SK-N-MC (cell line): ENCODE data around the gene DTYMK.

Source experiments
- DNase-seq: peaks from one replicate; pipeline ENCODE4 v3.0.0-alpha.2; 2011; ENCODE audit warnings: low read depth, low spot score
- H3K27ac ChIP-seq: fragments of 200-600 bp; sonication (generic); 2 replicates; pipeline ENCODE4 v1.5.1; 2016; ENCODE audit warnings: mixed run types
- H3K36me3 ChIP-seq: fragments of 200-600 bp; sonication (generic); 2 replicates; pipeline ENCODE4 v1.6.1; 2017; ENCODE audit warnings: antibody characterized with exemption, low read length, mixed read lengths; ENCODE audit not compliant: insufficient read depth
- H3K4me3 ChIP-seq: fragments of 200-600 bp; sonication (generic); 2 replicates; pipeline ENCODE4 v1.5.1; 2016
- H3K9ac ChIP-seq: fragments of 200-600 bp; sonication (generic); 2 replicates; pipeline ENCODE4 v1.8.0; 2017; ENCODE audit warnings: mixed run types, mixed read lengths; ENCODE audit not compliant: insufficient read length
- H3K9me3 ChIP-seq: fragments of 200-600 bp; sonication (generic); 2 replicates; pipeline ENCODE4 v1.6.1; 2017; ENCODE audit warnings: low read depth, mild to moderate bottlenecking, antibody characterized with exemption, low read length, moderate library complexity, mixed read lengths
- EZH2 ChIP-seq: fragments of 200-600 bp; sonication (generic); IDR thresholded peaks from one replicate; pipeline ENCODE4 v1.6.1; 2017; ENCODE audit warnings: antibody characterized with exemption
- FOXP2 ChIP-seq: optimal IDR thresholded peaks from 2 replicates; pipeline ENCODE3; 2011; ENCODE audit warnings: mild to moderate bottlenecking, moderate library complexity; ENCODE audit not compliant: insufficient read depth; ENCODE audit errors: extremely low read length, control extremely low read depth
- POLR2AphosphoS5 ChIP-seq: IDR thresholded peaks from 2 replicates; pipeline ENCODE4 v1.6.1; 2012; ENCODE audit warnings: mild to moderate bottlenecking, low read depth, low read length, borderline replicate concordance

Gene DTYMK

DNA sequence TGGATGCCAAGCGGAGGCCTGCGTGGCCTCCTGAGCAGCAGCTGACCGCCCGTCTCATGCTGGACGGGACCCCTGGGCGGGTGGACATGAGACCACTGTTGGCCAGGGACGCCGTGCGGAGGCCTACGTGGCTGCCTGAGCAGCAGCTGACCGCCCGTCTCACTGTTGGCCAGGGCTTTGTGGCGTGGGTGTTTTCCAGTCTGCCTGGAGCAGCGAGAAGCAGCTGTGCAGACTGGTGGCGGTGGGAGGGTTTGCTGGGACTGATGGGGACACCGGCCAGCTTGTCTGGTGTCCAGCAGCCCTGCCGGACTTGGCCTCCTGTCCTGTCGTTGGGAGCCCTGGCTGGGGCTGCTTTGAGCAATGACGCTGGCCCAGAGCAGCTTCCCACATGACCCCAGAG lies 42.0 kb upstream of the DTYMK start:
- Histone ChIP-seq H3K9ac (no peak overlapping the region), H3K27ac (no peak overlapping the region), H3K4me3 (no peak overlapping the region), H3K36me3 (peaks cover 6% of the 10 kb centered on the region; the same call in 1 of the 2 replicates), H3K9me3 (no peaks in the 10 kb centered on the region)
- DNase-seq = no peak
- TF ChIP-seq FOXP2 = no peak
- no peak for TF ChIP-seq EZH2
- no peak for TF ChIP-seq POLR2AphosphoS5

DNA sequence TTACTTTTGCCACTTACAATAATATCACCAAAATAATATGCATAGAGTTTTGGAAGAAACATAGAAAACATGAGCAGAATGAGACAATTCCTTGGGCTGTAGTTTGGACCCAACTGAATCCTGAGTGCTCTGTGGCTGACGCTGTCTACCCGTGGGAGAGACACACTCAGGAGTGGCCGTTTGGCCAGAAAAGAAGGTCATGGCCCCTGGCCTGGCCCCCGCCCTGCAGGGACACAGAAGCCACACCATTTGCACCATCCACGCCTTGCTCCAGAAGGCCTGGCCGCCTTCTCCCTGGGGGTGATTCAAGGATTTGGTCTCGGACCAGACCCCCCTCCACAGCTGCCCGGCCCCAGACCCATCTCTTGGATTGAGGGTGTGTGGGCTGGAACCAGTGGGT lies 41.4 kb upstream of the DTYMK start:
- no peak for TF ChIP-seq POLR2AphosphoS5
- no peak for TF ChIP-seq EZH2
- no peak for TF ChIP-seq FOXP2
- H3K9ac ChIP-seq = no peak overlapping the region

DNA sequence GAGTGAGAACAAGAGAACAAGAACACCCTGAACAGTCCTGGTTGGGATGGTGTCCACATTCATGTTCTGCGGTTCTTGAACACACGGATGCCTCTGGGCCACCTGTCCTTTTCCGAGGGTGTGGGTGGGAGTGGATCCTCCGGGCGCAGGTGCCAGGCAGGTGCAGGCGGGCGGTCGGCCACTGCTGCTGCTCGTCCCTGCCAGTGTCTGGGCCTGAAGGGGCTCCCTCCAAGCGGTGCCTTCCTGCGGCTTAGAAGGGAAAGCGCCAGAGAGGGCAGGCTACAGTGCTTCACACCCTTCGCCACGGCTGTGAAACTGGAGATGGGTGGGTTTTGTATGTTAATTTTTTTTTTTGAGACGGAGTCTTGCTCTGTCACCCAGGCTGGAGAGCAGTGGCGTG lies 39.8 kb upstream of the DTYMK start:
- H3K36me3 ChIP-seq = peaks cover 27% of the 10 kb centered on the region
- no peak for TF ChIP-seq POLR2AphosphoS5
- no peak for TF ChIP-seq FOXP2
- no peak for TF ChIP-seq EZH2
- no peak overlapping the region for H3K4me3 ChIP-seq
- H3K9me3 ChIP-seq = peaks cover 1% of the 10 kb centered on the region; the same call in 1 of the 2 replicates
- DNase-seq = no peak
- H3K27ac ChIP-seq = peak overlapping the region; percentile 46; the same call in 1 of the 2 replicates
- no peak overlapping the region for H3K9ac ChIP-seq

More for the DNA sequence above, 41.4 kb upstream of the DTYMK start:
- no peak overlapping the region for H3K27ac ChIP-seq
- no peak for DNase-seq
- peaks cover 12% of the 10 kb centered on the region for H3K36me3 ChIP-seq
- no peaks in the 10 kb centered on the region for H3K9me3 ChIP-seq
- no peak overlapping the region for H3K4me3 ChIP-seq

DNA sequence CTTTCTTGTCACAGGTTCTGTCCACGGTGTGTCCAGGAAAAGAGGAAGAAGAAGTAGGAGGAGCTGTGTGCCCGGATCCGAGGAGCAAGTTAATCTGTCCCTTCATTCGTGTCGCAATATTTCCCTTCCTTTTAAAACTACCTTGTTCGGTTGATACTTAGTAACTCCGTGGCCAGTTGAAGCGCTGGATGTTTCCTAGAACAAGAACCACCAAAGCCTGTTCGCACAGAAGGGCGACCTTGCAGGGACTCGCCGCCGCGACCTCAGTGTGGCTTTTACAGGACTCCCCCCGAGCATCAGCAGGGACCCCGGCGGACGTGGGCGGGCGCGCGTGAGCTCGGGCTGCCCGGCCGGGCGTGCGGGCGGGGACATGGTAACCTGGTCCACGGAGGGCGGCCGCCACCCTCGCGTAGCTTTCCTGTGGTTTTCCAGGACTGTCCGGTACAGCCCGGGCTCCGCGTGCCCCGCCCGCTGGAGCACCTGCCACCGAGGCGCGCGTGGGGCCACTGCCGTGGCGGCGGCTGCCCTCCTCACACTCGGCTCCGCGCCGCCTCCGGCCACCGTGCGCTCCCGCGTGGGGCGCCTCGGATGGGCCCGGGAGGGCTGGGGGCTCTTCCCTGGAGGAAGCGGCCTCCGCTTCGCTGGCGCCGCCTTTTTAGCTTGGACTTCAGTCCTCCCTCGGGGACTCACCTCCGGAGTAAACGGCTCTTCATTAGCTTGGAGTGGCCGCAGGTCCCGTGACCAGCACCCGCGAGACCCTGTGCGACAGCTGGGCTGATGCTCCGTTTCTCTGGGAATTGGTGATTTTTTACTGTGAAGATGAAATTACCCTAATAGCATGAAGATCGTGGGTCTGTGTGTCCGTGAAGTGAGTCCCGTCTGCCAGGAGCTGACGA lies 38.6 kb upstream of the DTYMK start:
- peaks cover 7% of the 10 kb centered on the region; the same call in 1 of the 2 replicates for H3K9me3 ChIP-seq
- TF ChIP-seq POLR2AphosphoS5 (no peak), FOXP2 (no peak), EZH2 (no peak)
- no peak overlapping the region for H3K27ac ChIP-seq
- H3K36me3 ChIP-seq = peaks cover 40% of the 10 kb centered on the region
- H3K9ac ChIP-seq = no peak overlapping the region
- DNase-seq = no peak
- no peak overlapping the region for H3K4me3 ChIP-seq

DNA sequence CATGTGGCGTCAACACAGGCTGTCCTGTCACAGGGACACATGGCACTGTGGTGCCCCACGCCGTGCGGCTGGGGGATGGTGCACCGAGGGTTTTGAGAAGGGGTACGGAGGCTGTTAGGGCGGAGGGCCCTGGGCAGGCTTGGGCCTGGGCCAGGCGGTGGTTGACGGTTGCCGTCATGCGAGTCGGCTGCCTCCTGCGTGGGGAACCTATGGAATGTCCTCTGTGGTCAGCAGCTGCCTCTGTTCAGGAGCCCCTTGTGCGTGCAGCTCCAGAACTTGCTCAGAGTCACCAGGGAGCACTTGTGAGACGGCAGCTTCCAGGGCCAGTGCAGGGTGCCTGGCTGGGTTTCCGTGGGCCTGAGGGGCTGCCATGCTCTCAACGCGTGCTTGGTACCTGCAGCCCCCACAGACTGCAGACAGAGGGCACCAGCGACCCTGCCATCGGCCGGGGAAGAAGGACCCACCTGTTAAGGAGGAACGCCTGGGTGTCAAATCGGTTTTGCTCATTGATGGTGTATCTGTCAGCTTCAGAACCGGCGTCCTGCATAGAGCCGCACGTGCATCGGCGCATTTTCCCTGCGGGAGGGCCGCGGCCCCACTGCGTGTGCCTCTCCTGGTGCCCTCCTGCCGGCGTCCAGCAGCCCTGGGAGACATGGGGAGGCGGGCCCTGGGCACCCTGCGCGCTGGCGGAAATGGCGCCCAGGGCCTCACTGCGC lies 37.8 kb upstream of the DTYMK start:
- Histone ChIP-seq H3K27ac (no peak overlapping the region), H3K9ac (no peak overlapping the region), H3K36me3 (peaks cover 48% of the 10 kb centered on the region), H3K4me3 (no peak overlapping the region), H3K9me3 (peaks cover 7% of the 10 kb centered on the region; the same call in 1 of the 2 replicates)
- TF ChIP-seq FOXP2 = no peak
- TF ChIP-seq EZH2 = no peak
- no peak for TF ChIP-seq POLR2AphosphoS5
- DNase-seq = no peak

DNA sequence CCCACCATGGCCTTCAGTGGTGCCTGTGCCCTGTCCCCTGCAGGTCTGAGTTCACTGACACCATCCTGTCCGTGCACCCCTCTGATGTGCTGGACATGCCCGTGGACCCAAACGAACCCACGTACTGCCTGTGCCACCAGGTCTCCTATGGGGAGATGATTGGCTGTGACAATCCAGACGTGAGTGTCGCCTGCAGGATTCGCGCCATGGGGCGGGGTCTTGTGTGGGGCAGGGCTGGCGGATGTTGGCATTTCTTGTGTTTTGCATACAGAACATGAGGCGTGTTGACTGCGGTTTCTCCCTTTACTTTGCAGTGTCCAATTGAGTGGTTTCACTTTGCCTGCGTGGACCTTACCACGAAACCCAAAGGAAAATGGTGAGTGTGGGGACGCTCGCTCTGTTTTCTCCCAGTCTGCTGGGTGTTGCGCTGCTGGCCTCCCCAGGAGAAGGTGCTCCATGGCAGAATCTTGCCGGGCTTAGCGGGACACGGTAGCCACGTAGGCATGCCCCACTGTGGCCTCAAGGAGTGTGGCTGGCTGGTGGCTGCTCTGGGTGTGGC lies 36.4 kb upstream of the DTYMK start:
- Histone ChIP-seq H3K9me3 (peaks cover 7% of the 10 kb centered on the region; the same call in 1 of the 2 replicates), H3K27ac (no peak overlapping the region), H3K9ac (no peak overlapping the region), H3K4me3 (no peak overlapping the region), H3K36me3 (peaks cover 59% of the 10 kb centered on the region)
- DNase-seq = no peak
- TF ChIP-seq EZH2 (no peak), POLR2AphosphoS5 (no peak), FOXP2 (no peak)

DNA sequence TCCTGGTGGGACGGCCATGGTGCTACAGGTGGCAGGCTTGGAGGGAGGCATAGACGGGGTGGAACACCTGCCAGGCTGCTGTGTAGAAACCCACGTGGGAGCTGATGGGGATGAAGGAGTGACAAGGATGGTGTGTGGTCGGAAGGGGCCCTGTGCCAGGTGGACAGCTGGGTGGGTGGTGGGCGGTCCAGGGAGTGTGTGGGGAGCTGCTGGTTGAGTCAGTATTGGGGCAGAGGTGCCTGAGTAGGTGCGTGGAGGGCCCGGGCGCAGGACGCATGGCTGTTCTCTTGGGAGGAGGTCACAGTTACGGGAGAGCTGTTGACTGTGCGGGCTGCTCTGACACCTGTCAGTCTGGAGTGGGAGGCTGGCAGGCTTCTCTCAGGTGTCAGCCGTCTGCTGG lies 35.2 kb upstream of the DTYMK start:
- H3K27ac ChIP-seq = no peak overlapping the region
- no peak for DNase-seq
- peaks cover 7% of the 10 kb centered on the region; the same call in 1 of the 2 replicates for H3K9me3 ChIP-seq
- no peak overlapping the region for H3K4me3 ChIP-seq
- TF ChIP-seq EZH2 = no peak
- no peak for TF ChIP-seq FOXP2
- TF ChIP-seq POLR2AphosphoS5 = no peak
- peaks cover 65% of the 10 kb centered on the region for H3K36me3 ChIP-seq
- H3K9ac ChIP-seq = no peak overlapping the region

DNA sequence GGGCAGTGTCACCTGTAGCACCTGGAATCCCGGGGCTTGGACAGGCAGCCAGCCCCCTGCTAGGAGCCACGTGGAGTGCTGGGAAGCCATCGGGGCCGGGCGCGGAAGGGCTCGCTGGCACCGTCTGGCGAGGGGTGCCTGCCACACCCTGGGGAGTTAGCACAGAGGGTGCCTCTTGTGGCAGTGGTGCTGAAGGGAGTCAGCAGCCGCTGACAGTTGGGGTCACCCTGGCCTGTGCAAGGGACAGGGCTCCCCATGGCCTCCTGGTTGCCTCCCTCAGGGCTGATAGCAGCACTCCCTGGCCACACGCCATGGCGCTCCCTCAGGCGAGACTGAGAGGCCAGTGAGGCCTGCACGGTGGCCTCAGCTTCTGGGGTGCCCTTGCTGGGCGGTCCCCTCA lies 33.9 kb upstream of the DTYMK start:
- TF ChIP-seq POLR2AphosphoS5 (no peak), FOXP2 (no peak), EZH2 (no peak)
- no peak for DNase-seq
- no peak overlapping the region for H3K9ac ChIP-seq
- no peak overlapping the region for H3K27ac ChIP-seq
- peaks cover 7% of the 10 kb centered on the region; the same call in 1 of the 2 replicates for H3K9me3 ChIP-seq
- peaks cover 74% of the 10 kb centered on the region for H3K36me3 ChIP-seq
- H3K4me3 ChIP-seq = no peak overlapping the region
